ENCODE measurements around the gene ELOVL2.

- TF ChIP-seq CTCF (IDR thresholded peaks at IDR 0.05) (no peak), POLR2A (IDR thresholded peaks at IDR 0.05) (no peak)
Observed at GRCh38 chr6:11039040-11039439, 5.1 kb downstream of the ELOVL2 start.

Data from vagina (tissue), 2 donors.